HFFc6 (cell line): ENCODE results near the gene KIF13A. TPM values are rescaled to one million over a fixed set of nuclear protein-coding genes. Genes with fewer than 3 reads are reported as not detected.
"Not testable (repeated sequence)": the region's sequence is repeated elsewhere in the genome, so short reads cannot be mapped to it uniquely, and the experiment has no call there.

Source experiments
- DNase-seq: peaks from one replicate; pipeline ENCODE4 v3.0.0-alpha.2; 2018
- H3K27ac Mint-ChIP-seq: 2 replicates; pipeline ENCODE4 v1.8.0; 2020; ENCODE audit warnings: mild to moderate bottlenecking, mixed read lengths
- H3K27me3 Mint-ChIP-seq: 2 replicates; pipeline ENCODE4 v1.8.0; 2021; ENCODE audit warnings: mild to moderate bottlenecking, moderate library complexity, mixed read lengths; ENCODE audit not compliant: insufficient read depth
- H3K36me3 Mint-ChIP-seq: 2 replicates; pipeline ENCODE4 v1.8.0; 2021; ENCODE audit warnings: low read depth, mixed read lengths
- H3K4me1 Mint-ChIP-seq: 2 replicates; pipeline ENCODE4 v1.8.0; 2020; ENCODE audit warnings: low read depth, mixed read lengths
- H3K4me3 Mint-ChIP-seq: 2 replicates; pipeline ENCODE4 v1.8.0; 2020; ENCODE audit warnings: mild to moderate bottlenecking, moderate library complexity, mixed read lengths
- H3K9me3 Mint-ChIP-seq: 2 replicates; pipeline ENCODE4 v1.8.0; 2020; ENCODE audit warnings: mild to moderate bottlenecking, mixed read lengths
- total RNA-seq, 6 experiments: library from RNA; stranded (reverse); fragmentation: NEBNext Ultra II Directional; extraction: Animal tissue kit (Norgen Biotek cat#: 25700); gene quantifications; 2 replicates in 1 of 6; 3 replicates in 5 of 6; pipeline ENCODE4 v1.2.3, GENCODE V29; 2021
- TF ChIP-seq, protein P1 (sequence below): fragments of 200-600 bp; sonication (generic); IDR thresholded peaks from 2 replicates; pipeline ENCODE4 v1.5.0; 2021; ENCODE audit warnings: antibody characterized with exemption, mild to moderate bottlenecking

KIF13A gene
- total RNA-seq, 6 experiments from 2014 or later = 63.7 to 72.8 (median 66.4) TPM

DNA sequence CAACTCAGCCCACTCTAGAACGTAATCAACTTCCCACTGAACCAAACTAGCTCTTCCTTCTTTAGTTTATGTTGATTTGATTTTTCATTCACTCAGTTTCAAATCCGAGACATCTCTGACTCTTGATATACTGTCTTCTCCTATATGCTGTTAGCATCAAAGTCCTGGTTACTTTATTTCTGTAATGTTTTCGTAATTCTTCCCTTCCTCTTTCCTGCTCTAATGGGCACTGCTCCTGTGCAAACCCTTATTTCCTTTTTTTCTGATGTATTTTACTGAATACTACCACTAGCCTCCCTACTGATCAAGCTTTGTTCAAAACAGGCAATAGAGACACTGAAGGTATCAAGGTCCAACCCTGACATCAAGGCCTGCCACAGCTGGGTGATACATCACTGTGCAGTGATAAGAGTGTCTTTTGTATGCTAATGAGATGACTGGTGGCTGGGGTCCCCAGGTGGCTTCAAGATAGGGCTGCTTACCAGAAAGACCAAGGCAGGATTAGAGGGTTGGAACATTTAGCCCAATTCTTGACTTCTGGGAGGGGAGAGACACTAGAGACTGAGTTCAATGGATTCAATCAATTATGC lies 95.2 kb downstream of the KIF13A start:
- peaks cover 6% of the 10 kb centered on the region for H3K4me1 Mint-ChIP-seq
- H3K4me3 Mint-ChIP-seq = no peak overlapping the region
- TF ChIP-seq, protein P1, sequence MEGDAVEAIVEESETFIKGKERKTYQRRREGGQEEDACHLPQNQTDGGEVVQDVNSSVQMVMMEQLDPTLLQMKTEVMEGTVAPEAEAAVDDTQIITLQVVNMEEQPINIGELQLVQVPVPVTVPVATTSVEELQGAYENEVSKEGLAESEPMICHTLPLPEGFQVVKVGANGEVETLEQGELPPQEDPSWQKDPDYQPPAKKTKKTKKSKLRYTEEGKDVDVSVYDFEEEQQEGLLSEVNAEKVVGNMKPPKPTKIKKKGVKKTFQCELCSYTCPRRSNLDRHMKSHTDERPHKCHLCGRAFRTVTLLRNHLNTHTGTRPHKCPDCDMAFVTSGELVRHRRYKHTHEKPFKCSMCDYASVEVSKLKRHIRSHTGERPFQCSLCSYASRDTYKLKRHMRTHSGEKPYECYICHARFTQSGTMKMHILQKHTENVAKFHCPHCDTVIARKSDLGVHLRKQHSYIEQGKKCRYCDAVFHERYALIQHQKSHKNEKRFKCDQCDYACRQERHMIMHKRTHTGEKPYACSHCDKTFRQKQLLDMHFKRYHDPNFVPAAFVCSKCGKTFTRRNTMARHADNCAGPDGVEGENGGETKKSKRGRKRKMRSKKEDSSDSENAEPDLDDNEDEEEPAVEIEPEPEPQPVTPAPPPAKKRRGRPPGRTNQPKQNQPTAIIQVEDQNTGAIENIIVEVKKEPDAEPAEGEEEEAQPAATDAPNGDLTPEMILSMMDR = no peak
- H3K27me3 Mint-ChIP-seq = no peaks in the 10 kb centered on the region
- no peak for DNase-seq
- peaks cover 42% of the 10 kb centered on the region for H3K9me3 Mint-ChIP-seq
- H3K36me3 Mint-ChIP-seq = peaks cover 54% of the 10 kb centered on the region
- no peak overlapping the region for H3K27ac Mint-ChIP-seq

DNA sequence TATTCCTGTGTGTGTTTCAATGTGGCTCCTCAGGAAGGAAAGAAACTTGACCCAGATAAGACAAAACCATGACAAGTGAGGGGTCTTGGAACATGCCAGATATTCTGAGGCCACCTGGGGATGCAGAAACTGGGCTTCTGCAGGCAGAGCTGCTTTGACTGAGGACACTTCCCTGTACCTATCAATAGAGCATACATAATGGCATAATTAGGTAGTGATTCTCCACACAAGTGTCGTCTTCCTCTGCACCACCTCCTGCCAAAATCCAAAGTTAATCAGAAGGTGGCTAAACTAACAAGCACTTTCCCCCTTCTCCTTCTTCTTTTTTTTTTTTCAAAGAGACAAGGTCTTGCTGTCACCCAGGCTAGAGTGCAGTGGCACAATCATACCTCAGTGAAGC lies 97.1 kb downstream of the KIF13A start:
- H3K27me3 Mint-ChIP-seq = no peaks in the 10 kb centered on the region; the same call in 1 of the 2 replicates

DNA sequence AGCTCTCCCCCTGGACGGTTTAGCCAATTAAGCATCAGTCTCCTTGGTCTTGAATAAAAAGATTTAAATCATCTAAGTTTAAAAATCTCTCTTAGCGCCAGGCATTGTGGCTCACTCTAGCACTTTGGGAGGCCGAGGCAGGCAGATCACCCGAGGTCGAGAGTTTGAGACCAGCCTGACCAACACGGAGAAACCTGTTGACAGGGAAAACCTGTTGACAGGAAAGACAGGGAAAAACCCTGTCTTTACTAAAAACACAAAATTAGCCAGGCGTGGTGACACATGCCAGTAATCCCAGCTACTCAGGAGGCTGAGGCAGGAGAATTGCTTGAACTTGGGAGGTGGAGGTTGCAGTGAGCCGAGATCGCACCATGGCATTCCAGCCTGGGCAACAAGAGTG lies 97.7 kb downstream of the KIF13A start:
- not testable (repeated sequence) for H3K4me3 Mint-ChIP-seq, DNase-seq

More for the DNA sequence above, 97.1 kb downstream of the KIF13A start:
- H3K4me1 Mint-ChIP-seq = peaks cover 25% of the 10 kb centered on the region
- H3K27ac Mint-ChIP-seq = no peak overlapping the region
- H3K36me3 Mint-ChIP-seq = peaks cover 40% of the 10 kb centered on the region
- H3K4me3 Mint-ChIP-seq = no peak overlapping the region
- no peak for DNase-seq
- H3K9me3 Mint-ChIP-seq = peaks cover 23% of the 10 kb centered on the region
- TF ChIP-seq, protein P1 = no peak

DNA sequence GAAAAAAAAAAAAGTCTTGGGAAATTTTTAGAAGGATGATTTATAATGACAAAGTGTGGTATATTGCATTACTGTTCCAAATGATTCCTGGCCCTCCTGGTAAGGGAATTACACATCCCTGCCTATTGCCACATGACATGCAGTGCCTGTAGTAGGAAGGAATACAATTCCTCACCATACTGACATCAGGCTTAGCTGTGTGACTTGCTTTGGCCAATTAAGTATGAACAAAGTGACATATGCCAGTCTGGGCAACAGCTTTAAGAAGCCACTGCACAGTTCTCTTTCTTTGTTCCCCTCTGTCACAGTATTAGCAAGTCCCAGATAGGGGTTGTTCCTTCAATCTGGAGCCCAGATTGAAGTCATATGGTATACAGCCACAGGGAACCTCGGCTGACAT lies 100.5 kb downstream of the KIF13A start:
- Mint-ChIP-seq H3K4me1 (peaks cover 41% of the 10 kb centered on the region), H3K4me3 (no peak overlapping the region), H3K27me3 (no peaks in the 10 kb centered on the region; the same call in 1 of the 2 replicates), H3K36me3 (peaks cover 14% of the 10 kb centered on the region), H3K9me3 (no peaks in the 10 kb centered on the region), H3K27ac (peak overlapping the region; percentile 75)
- TF ChIP-seq, protein P1 = no peak
- peak; percentile 52 for DNase-seq

More for the DNA sequence above, 97.7 kb downstream of the KIF13A start:
- H3K36me3 Mint-ChIP-seq = peaks cover 35% of the 10 kb centered on the region
- peaks cover 30% of the 10 kb centered on the region for H3K4me1 Mint-ChIP-seq
- H3K9me3 Mint-ChIP-seq = peaks cover 18% of the 10 kb centered on the region
- not testable (repeated sequence) for H3K27me3 Mint-ChIP-seq
- peak overlapping the region; percentile 29; the same call in 1 of the 2 replicates for H3K27ac Mint-ChIP-seq

DNA sequence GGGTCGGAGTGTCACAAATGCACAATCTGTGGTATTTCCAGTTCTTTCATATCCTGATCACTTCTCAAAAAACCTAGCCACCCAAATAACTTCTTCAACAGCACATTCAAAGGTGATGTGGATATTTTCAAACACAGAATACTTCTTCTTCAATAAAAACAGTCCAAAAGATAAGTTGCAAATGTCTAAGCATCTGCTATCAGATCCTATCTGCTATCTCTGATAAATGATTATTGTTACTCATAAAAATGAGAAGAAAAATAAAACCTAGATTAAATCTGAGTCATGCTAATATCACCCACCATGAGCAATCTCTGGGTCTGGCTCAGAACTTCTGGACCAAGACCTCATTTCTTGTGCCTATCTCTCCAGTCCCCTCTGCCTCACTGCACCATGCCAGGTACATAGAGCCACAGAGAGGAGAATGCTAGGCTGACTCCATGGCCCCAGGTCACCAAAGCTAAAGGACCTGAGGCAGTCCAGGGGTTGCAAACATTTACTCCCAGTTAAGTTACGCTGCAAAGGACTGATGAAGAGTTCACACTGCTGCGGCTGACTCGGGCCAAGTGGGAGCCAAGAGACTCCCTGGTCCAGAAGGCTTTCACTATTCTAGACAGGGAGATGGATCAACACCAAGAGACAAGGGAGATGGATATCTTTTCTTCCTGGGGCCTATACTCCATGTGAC lies 101.4 kb downstream of the KIF13A start:
- Mint-ChIP-seq H3K4me1 (peaks cover 44% of the 10 kb centered on the region), H3K27me3 (no peaks in the 10 kb centered on the region; the same call in 1 of the 2 replicates), H3K4me3 (peak overlapping the region; percentile 46; the same call in 1 of the 2 replicates), H3K27ac (peak overlapping the region; percentile 75), H3K36me3 (peaks cover 9% of the 10 kb centered on the region; the same call in 1 of the 2 replicates), H3K9me3 (no peaks in the 10 kb centered on the region)
- no peak for DNase-seq
- TF ChIP-seq, protein P1 = no peak
